ENCODE results near the gene RASGEF1B. TPM values are rescaled to one million over a fixed set of nuclear protein-coding genes. Genes with fewer than 3 reads are reported as not detected.

RASGEF1B gene
- total RNA-seq, 2 experiments from 2014 or later = 5.7 to 12.6 TPM

DNA sequence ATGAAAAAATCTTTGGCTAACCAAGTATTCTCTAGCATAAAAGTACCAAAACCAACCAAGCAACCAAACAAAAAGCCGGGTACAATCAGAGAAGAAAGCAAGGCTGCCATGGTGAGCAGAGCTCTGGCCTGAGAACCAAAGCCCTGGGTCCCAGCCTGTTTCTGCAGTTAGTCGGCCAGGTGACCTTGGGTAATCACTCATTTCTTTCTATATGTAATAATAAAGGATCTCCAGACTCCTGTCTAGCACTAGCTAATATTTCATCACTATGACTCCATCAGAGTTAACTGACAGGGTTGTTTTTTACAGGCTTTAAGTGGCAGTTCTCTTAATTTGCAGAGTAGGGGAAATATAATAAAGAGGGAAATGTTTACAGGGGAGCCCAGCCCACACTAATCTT lies 34.0 kb upstream of the RASGEF1B start:
- Histone ChIP-seq H3K4me2 (ENCODE audit: low read length) (peak overlapping the region; percentile 52), H3K36me3 (ENCODE audit: insufficient read depth, low read length) (no peaks in the 10 kb centered on the region), H3K27ac (ENCODE audit: low read depth, low read length, poor library complexity, severe bottlenecking) (no peak overlapping the region), H3K9me2 (ENCODE audit: insufficient read depth, low read length) (no peaks in the 10 kb centered on the region), H4K20me1 (ENCODE audit: insufficient read depth, low read length) (no peaks in the 10 kb centered on the region), H3K4me1 (ENCODE audit: insufficient read depth, low read length, poor library complexity, severe bottlenecking) (peaks cover 19% of the 10 kb centered on the region), H2AFZ (ENCODE audit: low read length) (peak overlapping the region; percentile 89), H3K9me3 (ENCODE audit: low read length) (no peaks in the 10 kb centered on the region), H3K79me2 (ENCODE audit: insufficient read depth, low read depth, low read length) (no peaks in the 10 kb centered on the region), H3K4me3 (ENCODE audit: low read depth, low read length, poor library complexity, severe bottlenecking) (no peak overlapping the region)
- ChIA-PET CTCF (ENCODE audit: unreplicated experiment) (no interaction called here), POLR2A (interaction anchor here (1.0 to 1.9 kb wide), 3 partner anchors 9 to 51 kb away, joined by 3 to 4 read pairs (median 4); no protein-coding TSS in a partner anchor)
- no peak for DNase-seq (ENCODE audit: low spot score)
- BruUV-seq (replicated peaks) = no TSS peak
- TF ChIP-seq, protein P1, sequence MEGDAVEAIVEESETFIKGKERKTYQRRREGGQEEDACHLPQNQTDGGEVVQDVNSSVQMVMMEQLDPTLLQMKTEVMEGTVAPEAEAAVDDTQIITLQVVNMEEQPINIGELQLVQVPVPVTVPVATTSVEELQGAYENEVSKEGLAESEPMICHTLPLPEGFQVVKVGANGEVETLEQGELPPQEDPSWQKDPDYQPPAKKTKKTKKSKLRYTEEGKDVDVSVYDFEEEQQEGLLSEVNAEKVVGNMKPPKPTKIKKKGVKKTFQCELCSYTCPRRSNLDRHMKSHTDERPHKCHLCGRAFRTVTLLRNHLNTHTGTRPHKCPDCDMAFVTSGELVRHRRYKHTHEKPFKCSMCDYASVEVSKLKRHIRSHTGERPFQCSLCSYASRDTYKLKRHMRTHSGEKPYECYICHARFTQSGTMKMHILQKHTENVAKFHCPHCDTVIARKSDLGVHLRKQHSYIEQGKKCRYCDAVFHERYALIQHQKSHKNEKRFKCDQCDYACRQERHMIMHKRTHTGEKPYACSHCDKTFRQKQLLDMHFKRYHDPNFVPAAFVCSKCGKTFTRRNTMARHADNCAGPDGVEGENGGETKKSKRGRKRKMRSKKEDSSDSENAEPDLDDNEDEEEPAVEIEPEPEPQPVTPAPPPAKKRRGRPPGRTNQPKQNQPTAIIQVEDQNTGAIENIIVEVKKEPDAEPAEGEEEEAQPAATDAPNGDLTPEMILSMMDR (conservative IDR thresholded peaks at IDR 0.05; ENCODE audit: low read length) = no peak
- no peak for TF ChIP-seq EZH2phosphoT487 (IDR thresholded peaks at IDR 0.05; ENCODE audit: borderline replicate concordance, low read depth, low read length)
- intact Hi-C loops (cut with micrococcal nuclease; ENCODE audit: unreplicated experiment) = no loop called here

DNA sequence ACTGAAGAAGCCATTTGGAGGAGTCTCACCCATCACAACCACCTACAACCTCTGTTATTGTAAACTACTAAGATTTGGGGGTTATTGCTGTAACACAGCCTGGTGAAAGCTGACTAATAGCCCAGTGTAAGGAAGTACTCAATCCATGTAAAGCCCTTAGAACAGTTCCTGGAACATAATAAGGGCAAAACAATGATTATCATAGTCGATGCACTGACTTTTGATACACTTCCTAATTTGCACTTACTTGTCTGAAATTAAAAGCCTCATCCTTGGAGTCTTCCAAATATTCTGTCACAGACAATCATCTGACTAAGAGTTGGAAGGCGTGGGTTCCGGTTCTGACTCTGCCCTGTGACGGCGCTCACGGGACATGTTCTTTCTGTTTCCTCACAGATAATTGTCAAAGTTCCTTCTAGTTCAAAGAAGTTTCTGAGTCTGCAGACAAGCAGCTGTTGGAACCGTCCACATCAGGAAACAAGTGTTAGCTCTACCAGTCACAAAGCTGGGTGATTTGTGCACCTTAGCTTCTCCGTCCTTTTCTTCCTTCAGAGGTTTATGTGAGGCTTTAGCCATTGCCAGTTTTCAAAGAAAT lies 33.4 kb upstream of the RASGEF1B start:
- Histone ChIP-seq H3K4me2 (ENCODE audit: low read length) (peak overlapping the region; percentile 52), H3K9me2 (ENCODE audit: insufficient read depth, low read length) (no peaks in the 10 kb centered on the region), H2AFZ (ENCODE audit: low read length) (peak overlapping the region; percentile 89), H3K4me3 (ENCODE audit: low read depth, low read length, poor library complexity, severe bottlenecking) (peak overlapping the region; percentile 0), H4K20me1 (ENCODE audit: insufficient read depth, low read length) (no peaks in the 10 kb centered on the region), H3K27ac (ENCODE audit: low read depth, low read length, poor library complexity, severe bottlenecking) (no peak overlapping the region), H3K36me3 (ENCODE audit: insufficient read depth, low read length) (no peaks in the 10 kb centered on the region), H3K79me2 (ENCODE audit: insufficient read depth, low read depth, low read length) (no peaks in the 10 kb centered on the region), H3K9me3 (ENCODE audit: low read length) (no peaks in the 10 kb centered on the region), H3K4me1 (ENCODE audit: insufficient read depth, low read length, poor library complexity, severe bottlenecking) (peaks cover 19% of the 10 kb centered on the region)
- ChIA-PET POLR2A (interaction anchor here (0.5 to 1.9 kb wide), 5 partner anchors 9 to 594 kb away, joined by 3 to 4 read pairs (median 3); no protein-coding TSS in a partner anchor), CTCF (ENCODE audit: unreplicated experiment) (no interaction called here)
- BruUV-seq (replicated peaks) = no TSS peak
- intact Hi-C loops (cut with micrococcal nuclease; ENCODE audit: unreplicated experiment) = no loop called here
- peak; percentile 59 for DNase-seq (ENCODE audit: low spot score)
- no peak for TF ChIP-seq EZH2phosphoT487 (IDR thresholded peaks at IDR 0.05; ENCODE audit: borderline replicate concordance, low read depth, low read length)
- TF ChIP-seq, protein P1 (conservative IDR thresholded peaks at IDR 0.05; ENCODE audit: low read length) = 0 out of 2 replicates have a peak, but pooled peaks have one; percentile 26

Measured in OCI-LY7 (cell line).